Skeletal muscle tissue (tissue), 4 donors: ENCODE measurements around the gene SYCN. TPM values are rescaled to one million over a fixed set of nuclear protein-coding genes. Genes with fewer than 3 reads are reported as not detected.

Experiments used
- H3K27ac ChIP-seq: one replicate; pipeline ENCODE4 v1.7.0; 2013; ENCODE audit warnings: mild to moderate bottlenecking, low read depth, low read length, inconsistent platforms
- H3K27me3 ChIP-seq, 3 donors: one replicate each; pipeline ENCODE4 v1.7.0; 2013; ENCODE audit warnings: low read length in 3 of 3; ENCODE audit not compliant: control insufficient read depth in 3 of 3, insufficient read depth in 3 of 3
- H3K36me3 ChIP-seq, 3 donors: one replicate each; pipeline ENCODE4 v1.7.0; 2013; ENCODE audit warnings: low read length in 3 of 3; ENCODE audit not compliant: control insufficient read depth in 3 of 3, insufficient read depth in 3 of 3
- H3K4me1 ChIP-seq, 3 donors: one replicate each; pipeline ENCODE4 v1.7.0; 2013; ENCODE audit warnings: low read length in 3 of 3, mild to moderate bottlenecking in 3 of 3; ENCODE audit not compliant: control insufficient read depth in 3 of 3, insufficient read depth in 3 of 3
- H3K4me3 ChIP-seq, 3 donors: one replicate each; pipeline ENCODE4 v1.7.0; 2013; ENCODE audit warnings: low read length in 3 of 3
- H3K9ac ChIP-seq, 3 donors: one replicate each; pipeline ENCODE4 v1.7.0; 2013; ENCODE audit warnings: low read length in 3 of 3, mild to moderate bottlenecking in 3 of 3, moderate library complexity in 2 of 3, low read depth in 1 of 3
- H3K9me3 ChIP-seq, 3 donors: one replicate each; pipeline ENCODE4 v1.7.0; 2013; ENCODE audit warnings: low read length in 3 of 3; ENCODE audit not compliant: control insufficient read depth in 3 of 3
- total RNA-seq: library from RNA; depleted of rRNA; stranded (reverse); fragments of >200 nt; gene quantifications from one replicate; pipeline ENCODE4 v1.2.3, GENCODE V29; 2014
- donor health status: Osteomylitis.

Gene SYCN
- total RNA-seq, 1 donor from 2014 or later, result not detected

GRCh38 chr19:39196860-39197562, 7.1 kb downstream of the SYCN start, which contains the start of gene NCCRP1:
Gene NCCRP1, plus strand, starts transcription at chr19:39196964. Its CDS starts 19 bp downstream, at chr19:39196983.
- Histone ChIP-seq H3K4me1 (no peaks in the 10 kb centered on the region), H3K9ac (no peak within 1 kb of the TSS), H3K9me3 (no peaks in the 10 kb centered on the region), H3K27me3 (peaks cover 54 to 68% (median 62%) of the 10 kb centered on the region in 3 donors), H3K27ac (no peak within 1 kb of the TSS), H3K36me3 (no peaks in the 10 kb centered on the region), H3K4me3 (no peak within 1 kb of the TSS)

GRCh38 chr19:39196320-39196719, 7.7 kb downstream of the SYCN start:
- Histone ChIP-seq H3K9ac (no peak overlapping the region), H3K4me1 (no peaks in the 10 kb centered on the region), H3K9me3 (no peaks in the 10 kb centered on the region), H3K36me3 (no peaks in the 10 kb centered on the region), H3K27ac (no peak overlapping the region), H3K27me3 (peaks cover 51 to 63% (median 58%) of the 10 kb centered on the region in 3 donors), H3K4me3 (no peak overlapping the region)

- Histone ChIP-seq H3K27me3 (peaks cover 49 to 57% (median 55%) of the 10 kb centered on the region in 3 donors), H3K4me3 (no peak overlapping the region), H3K36me3 (no peaks in the 10 kb centered on the region), H3K4me1 (no peaks in the 10 kb centered on the region), H3K9ac (no peak overlapping the region), H3K9me3 (no peaks in the 10 kb centered on the region), H3K27ac (no peak overlapping the region)
Observed at GRCh38 chr19:39195755-39196154, 8.3 kb downstream of the SYCN start.

- Histone ChIP-seq H3K27me3 (peaks cover 45 to 50% (median 49%) of the 10 kb centered on the region in 3 donors), H3K4me3 (no peak overlapping the region), H3K9me3 (no peaks in the 10 kb centered on the region), H3K4me1 (no peaks in the 10 kb centered on the region), H3K9ac (no peak overlapping the region), H3K36me3 (no peaks in the 10 kb centered on the region), H3K27ac (no peak overlapping the region)
Observed at GRCh38 chr19:39194832-39195542, 9.1 kb downstream of the SYCN start.

GRCh38 chr19:39193803-39194202, 10.3 kb downstream of the SYCN start:
- peaks cover 38 to 43% (median 41%) of the 10 kb centered on the region in 3 donors for H3K27me3 ChIP-seq

GRCh38 chr19:39192846-39193245, 11.2 kb downstream of the SYCN start:
- peaks cover 28 to 40% (median 37%) of the 10 kb centered on the region in 3 donors for H3K27me3 ChIP-seq
- no peaks in the 10 kb centered on the region for H3K9me3 ChIP-seq
- H3K9ac ChIP-seq, result no peak overlapping the region
- H3K4me3 ChIP-seq, result no peak overlapping the region
- H3K36me3 ChIP-seq, result no peaks in the 10 kb centered on the region
- H3K27ac ChIP-seq, result no peak overlapping the region
- H3K4me1 ChIP-seq, result no peaks in the 10 kb centered on the region

More at GRCh38 chr19:39193803-39194202, 10.3 kb downstream of the SYCN start:
- Histone ChIP-seq H3K27ac (no peak overlapping the region), H3K4me3 (no peak overlapping the region), H3K9me3 (no peaks in the 10 kb centered on the region), H3K4me1 (no peaks in the 10 kb centered on the region), H3K36me3 (no peaks in the 10 kb centered on the region), H3K9ac (no peak overlapping the region)

- H3K4me1 ChIP-seq, result no peaks in the 10 kb centered on the region
- no peak overlapping the region for H3K27ac ChIP-seq
- no peaks in the 10 kb centered on the region for H3K36me3 ChIP-seq
- no peak overlapping the region for H3K4me3 ChIP-seq
- no peak overlapping the region for H3K9ac ChIP-seq
- H3K27me3 ChIP-seq, result peaks cover 11 to 26% (median 22%) of the 10 kb centered on the region in 3 donors
- H3K9me3 ChIP-seq, result no peaks in the 10 kb centered on the region
Observed at GRCh38 chr19:39190768-39191167, 13.3 kb downstream of the SYCN start.

- H3K4me3 ChIP-seq, result no peak overlapping the region
- peaks cover 0 to 15% (median 10%) of the 10 kb centered on the region in 3 donors for H3K27me3 ChIP-seq
- no peaks in the 10 kb centered on the region for H3K36me3 ChIP-seq
- no peaks in the 10 kb centered on the region for H3K4me1 ChIP-seq
- no peak overlapping the region for H3K9ac ChIP-seq
- H3K27ac ChIP-seq, result no peak overlapping the region
- no peaks in the 10 kb centered on the region for H3K9me3 ChIP-seq
Observed at GRCh38 chr19:39188960-39189359, 15.1 kb downstream of the SYCN start.

GRCh38 chr19:39187552-39187943, 16.5 kb downstream of the SYCN start:
- H3K27ac ChIP-seq, result no peak overlapping the region
- no peaks in the 10 kb centered on the region for H3K36me3 ChIP-seq
- H3K9ac ChIP-seq, result no peak overlapping the region
- no peaks in the 10 kb centered on the region for H3K9me3 ChIP-seq
- H3K4me3 ChIP-seq, result no peak overlapping the region
- H3K4me1 ChIP-seq, result no peaks in the 10 kb centered on the region
- peaks cover 0 to 15% (median 6%) of the 10 kb centered on the region in 3 donors for H3K27me3 ChIP-seq

- H3K9ac ChIP-seq, result no peak overlapping the region
- no peak overlapping the region for H3K27ac ChIP-seq
- H3K4me1 ChIP-seq, result no peaks in the 10 kb centered on the region
- H3K9me3 ChIP-seq, result no peaks in the 10 kb centered on the region
- H3K4me3 ChIP-seq, result no peak overlapping the region
- no peaks in the 10 kb centered on the region for H3K36me3 ChIP-seq
- peaks cover 0 to 13% (median 6%) of the 10 kb centered on the region in 3 donors for H3K27me3 ChIP-seq
Observed at GRCh38 chr19:39186391-39186790, 17.7 kb downstream of the SYCN start.
